Lower leg skin (tissue), 4 donors: ENCODE measurements around the gene RAB43. TPM values are rescaled to one million over a fixed set of nuclear protein-coding genes. Genes with fewer than 3 reads are reported as not detected.

ENCODE experiments used
- DNase-seq, 2 donors: peaks; one replicate each; pipeline ENCODE4 v3.0.0-alpha.2; 2019; ENCODE audit warnings: low spot score in 2 of 2
- H3K4me3 ChIP-seq: fragments of 200-600 bp; sonication (generic); 2 replicates; pipeline ENCODE4 v1.5.1; 2017; ENCODE audit warnings: mild to moderate bottlenecking, low read depth; ENCODE audit not compliant: poor library complexity, severe bottlenecking
- CTCF ChIP-seq, 3 donors: fragments of 450-650 bp; IDR thresholded peaks; one replicate each; pipeline ENCODE4 v1.5.1; 2016; ENCODE audit warnings: antibody characterized with exemption in 3 of 3, mild to moderate bottlenecking in 3 of 3, moderate library complexity in 2 of 3
- POLR2A ChIP-seq, 2 donors: fragments of 450-650 bp; IDR thresholded peaks; one replicate each; pipeline ENCODE4 v1.6.1; 2016 to 2017; ENCODE audit warnings: antibody characterized with exemption in 2 of 2, mild to moderate bottlenecking in 1 of 2, moderate library complexity in 1 of 2
- WGBS, 2 donors: methylation state at CpG; one replicate each; pipeline ENCODE4 v1.1.5; 2018; 5-methylcytosine and 5-hydroxymethylcytosine counted together
- intact Hi-C: fragments of 100-400 bp; cut with DNase I; formaldehyde crosslinking; loops from one replicate; pipeline ENCODE4 v1.15.0; 2023; ENCODE audit warnings: low total_unique reads
- total RNA-seq, 4 donors: library from RNA; depleted of rRNA; stranded (reverse); fragments of >200 nt; gene quantifications; one replicate each; pipeline ENCODE4 v1.1.0, GENCODE V29; 2016

Gene RAB43
- total RNA-seq, 4 donors from 2014 or later, result 5.4 to 12.1 (median 11.2) TPM

GRCh38 chr3:129056451-129057173 lies 65.0 kb downstream of the RAB43 start:
- no peak overlapping the region for H3K4me3 ChIP-seq
- intact Hi-C loops, result no loop called here
- DNase-seq, result no peak
- TF ChIP-seq CTCF (IDR thresholded peaks at IDR 0.05) (no peak), POLR2A (IDR thresholded peaks at IDR 0.05) (no peak)
- WGBS, 2 donors, result 72 to 84% methylated on average over 9 of the region's 9 CpGs

GRCh38 chr3:129054605-129055104 lies 66.9 kb downstream of the RAB43 start:
- TF ChIP-seq POLR2A (IDR thresholded peaks at IDR 0.05) (no peak), CTCF (IDR thresholded peaks at IDR 0.05) (no peak)
- 93 to 96% methylated on average over 3 of the region's 3 CpGs for WGBS, 2 donors
- intact Hi-C loops, result no loop called here
- no peak for DNase-seq
- no peak overlapping the region for H3K4me3 ChIP-seq

GRCh38 chr3:129052675-129053074 lies 68.9 kb downstream of the RAB43 start:
- WGBS, 2 donors, result 69 to 72% methylated on average over 6 of the region's 6 CpGs
- TF ChIP-seq POLR2A (IDR thresholded peaks at IDR 0.05), result no peak
- TF ChIP-seq CTCF (IDR thresholded peaks at IDR 0.05), result no peak
- H3K4me3 ChIP-seq, result no peak overlapping the region
- DNase-seq, result no peak
- intact Hi-C loops, result no loop called here

- DNase-seq, result no peak
- no peak for TF ChIP-seq CTCF (IDR thresholded peaks at IDR 0.05)
- no peak for TF ChIP-seq POLR2A (IDR thresholded peaks at IDR 0.05)
- 52 to 57% methylated on average over 5 of the region's 5 CpGs for WGBS, 2 donors
- intact Hi-C loops, result no loop called here
- no peak overlapping the region for H3K4me3 ChIP-seq
Observed at GRCh38 chr3:129051871-129052340, 69.7 kb downstream of the RAB43 start.

- intact Hi-C loops, result no loop called here
- 88 to 89% methylated on average over 11 to 12 of the region's 12 CpGs for WGBS, 2 donors
- TF ChIP-seq POLR2A (IDR thresholded peaks at IDR 0.05), result no peak
- no peak for TF ChIP-seq CTCF (IDR thresholded peaks at IDR 0.05)
- no peak overlapping the region for H3K4me3 ChIP-seq
- no peak for DNase-seq
Observed at GRCh38 chr3:129050556-129051295, 70.9 kb downstream of the RAB43 start.
